NCI-H187 treated with DMSO at 0.1 percent for 48 hours (cell line): Measurements from ENCODE around the gene KIF16B.
"Not testable (repeated sequence)": the region's sequence is repeated elsewhere in the genome, so short reads cannot be mapped to it uniquely, and the experiment has no call there.

Experiments
- DNase-seq: peaks from one replicate; lab custom pipeline; 2025; lab: John Stamatoyannopoulos, UW

Gene KIF16B

GRCh38 chr20:16287776-16288175 lies 285.5 kb downstream of the KIF16B start:
- DNase-seq: no peak

GRCh38 chr20:16286601-16287000 lies 286.6 kb downstream of the KIF16B start:
- DNase-seq: no peak

- DNase-seq: no peak
Measured at GRCh38 chr20:16284385-16285100, 288.7 kb downstream of the KIF16B start.

GRCh38 chr20:16283978-16284377 lies 289.3 kb downstream of the KIF16B start:
- DNase-seq: no peak

- DNase-seq: no peak
Measured at GRCh38 chr20:16283307-16283706, 289.9 kb downstream of the KIF16B start.

- no peak for DNase-seq
Measured at GRCh38 chr20:16280219-16280618, 293.0 kb downstream of the KIF16B start.

GRCh38 chr20:16279320-16279719 lies 293.9 kb downstream of the KIF16B start:
- DNase-seq: no peak

GRCh38 chr20:16273812-16274555 lies 299.3 kb downstream of the KIF16B start:
- DNase-seq: no peak

- DNase-seq: no peak
Measured at GRCh38 chr20:16272780-16273360, 300.4 kb downstream of the KIF16B start.

- DNase-seq: no peak
Measured at GRCh38 chr20:16271450-16271849, 301.8 kb downstream of the KIF16B start.

- no peak for DNase-seq
Measured at GRCh38 chr20:16270989-16271388, 302.3 kb downstream of the KIF16B start.

- DNase-seq: no peak
Measured at GRCh38 chr20:16270314-16270931, 302.8 kb downstream of the KIF16B start.

GRCh38 chr20:16267526-16267925 lies 305.7 kb downstream of the KIF16B start:
- DNase-seq: no peak

- DNase-seq: no peak
Measured at GRCh38 chr20:16265334-16265733, 307.9 kb downstream of the KIF16B start.

GRCh38 chr20:16263582-16263981 lies 309.7 kb downstream of the KIF16B start:
- no peak for DNase-seq

GRCh38 chr20:16262594-16262993 lies 310.7 kb downstream of the KIF16B start:
- no peak for DNase-seq

GRCh38 chr20:16261733-16262273 lies 311.4 kb downstream of the KIF16B start:
- DNase-seq: no peak

GRCh38 chr20:16260911-16261310 lies 312.3 kb downstream of the KIF16B start:
- no peak for DNase-seq

GRCh38 chr20:16260133-16260532 lies 313.1 kb downstream of the KIF16B start:
- not testable (repeated sequence) for DNase-seq

GRCh38 chr20:16258766-16259165 lies 314.5 kb downstream of the KIF16B start:
- no peak for DNase-seq

- no peak for DNase-seq
Measured at GRCh38 chr20:16257813-16258430, 315.3 kb downstream of the KIF16B start.

- DNase-seq: no peak
Measured at GRCh38 chr20:16257021-16257420, 316.2 kb downstream of the KIF16B start.
